Activated naive CD4-positive, alpha-beta T cell treated with anti-CD3 and anti-CD28 coated beads for 36 hours (primary cell): ENCODE data around the gene TAGAP. TPM values are rescaled to one million over a fixed set of nuclear protein-coding genes. Genes with fewer than 3 reads are reported as not detected.

Source experiments
- CTCF ChIA-PET: fragments of 350-600 bp; sonication (Branson Sonifier 250); formaldehyde crosslinking; loops from one replicate; lab custom pipeline; 2021; ENCODE audit warnings: antibody characterized with exemption; lab: Charles Lee
- DNase-seq: peaks from one replicate; pipeline ENCODE4 v3.0.0-alpha.2; 2020
- H3K27ac Mint-ChIP-seq: one replicate; pipeline ENCODE4 v1.8.0; 2021; ENCODE audit warnings: mild to moderate bottlenecking, mixed read lengths
- H3K27me3 Mint-ChIP-seq: one replicate; pipeline ENCODE4 v1.8.0; 2021; ENCODE audit warnings: low read depth, mixed read lengths
- H3K36me3 Mint-ChIP-seq: one replicate; pipeline ENCODE4 v1.8.0; 2021; ENCODE audit warnings: low read depth, mixed read lengths
- H3K4me1 Mint-ChIP-seq: one replicate; pipeline ENCODE4 v1.8.0; 2021; ENCODE audit warnings: low read depth, mixed read lengths
- H3K4me3 Mint-ChIP-seq: one replicate; pipeline ENCODE4 v1.8.0; 2021; ENCODE audit warnings: mild to moderate bottlenecking, moderate library complexity, mixed read lengths
- H3K9me3 Mint-ChIP-seq: one replicate; pipeline ENCODE4 v1.8.0; 2021; ENCODE audit warnings: mixed read lengths
- intact Hi-C: fragments of 100-400 bp; cut with micrococcal nuclease; formaldehyde crosslinking; loops from one replicate; pipeline ENCODE4 v1.15.1; 2023
- total RNA-seq, 2 experiments: library from RNA; stranded (reverse); gene quantifications; one replicate each; pipeline ENCODE4 v1.2.3, GENCODE V29; 2021

Gene TAGAP
- total RNA-seq, 2 experiments from 2014 or later: 79.6 to 82.6 TPM

DNA sequence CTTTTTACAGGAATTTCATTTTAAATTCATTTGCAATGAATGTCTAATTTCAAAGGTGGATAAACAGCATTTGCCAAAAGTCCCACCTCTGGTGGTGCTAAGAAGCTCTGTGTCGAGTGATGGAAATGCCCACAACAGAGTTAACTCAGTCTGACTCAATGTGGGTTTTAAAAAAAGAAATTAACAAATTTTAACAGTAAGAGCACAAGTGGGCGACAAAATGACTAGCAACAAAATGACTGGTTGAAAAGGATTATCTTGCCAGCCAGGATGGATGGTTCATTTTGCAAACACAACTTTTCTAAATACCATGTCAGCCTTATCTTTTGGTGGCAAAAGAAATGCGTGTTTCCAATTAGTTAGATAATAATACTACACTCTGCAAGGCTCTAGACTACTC lies 14.3 kb upstream of the TAGAP start:
- CTCF ChIA-PET: interaction anchor here (0.5 to 4.8 kb wide), 8 partner anchors 12 to 50 kb away, joined by 3 to 26 read pairs (median 8); partner anchors contain the start of gene TAGAP
- no peaks in the 10 kb centered on the region for H3K9me3 Mint-ChIP-seq
- no peak overlapping the region for H3K4me3 Mint-ChIP-seq
- peaks cover 88% of the 10 kb centered on the region for H3K4me1 Mint-ChIP-seq
- peaks cover 3% of the 10 kb centered on the region for H3K36me3 Mint-ChIP-seq
- H3K27ac Mint-ChIP-seq: peak overlapping the region; percentile 91
- H3K27me3 Mint-ChIP-seq: no peaks in the 10 kb centered on the region
- intact Hi-C loops: loop anchor here (1.0 to 5.0 kb wide), 11 partner anchors 14 to 872 kb away; no protein-coding TSS in a partner anchor
- DNase-seq: peak; percentile 73

DNA sequence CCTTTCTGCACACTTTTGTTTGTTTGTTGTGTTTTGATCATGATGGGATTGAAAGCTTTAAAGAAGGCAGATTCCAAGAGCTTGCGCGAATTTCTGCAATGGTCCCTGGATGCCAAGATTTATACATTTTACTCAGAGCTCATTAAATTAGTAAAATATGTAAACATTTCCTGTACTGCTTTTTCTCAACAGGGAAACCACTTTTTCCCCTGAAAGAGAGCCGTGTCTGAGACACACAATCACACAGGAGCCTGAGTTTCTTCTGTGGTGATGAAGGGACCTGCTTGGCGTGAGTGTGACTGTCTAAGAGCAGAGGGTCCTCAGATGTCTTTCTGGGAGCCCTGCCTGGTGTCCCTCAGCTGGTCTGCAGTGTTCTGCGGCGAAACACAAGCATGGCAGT lies 12.1 kb upstream of the TAGAP start:
- CTCF ChIA-PET: interaction anchor here (0.9 to 4.8 kb wide), 4 partner anchors 13 to 47 kb away, joined by 5 to 26 read pairs (median 15); partner anchors contain the start of gene TAGAP

DNA sequence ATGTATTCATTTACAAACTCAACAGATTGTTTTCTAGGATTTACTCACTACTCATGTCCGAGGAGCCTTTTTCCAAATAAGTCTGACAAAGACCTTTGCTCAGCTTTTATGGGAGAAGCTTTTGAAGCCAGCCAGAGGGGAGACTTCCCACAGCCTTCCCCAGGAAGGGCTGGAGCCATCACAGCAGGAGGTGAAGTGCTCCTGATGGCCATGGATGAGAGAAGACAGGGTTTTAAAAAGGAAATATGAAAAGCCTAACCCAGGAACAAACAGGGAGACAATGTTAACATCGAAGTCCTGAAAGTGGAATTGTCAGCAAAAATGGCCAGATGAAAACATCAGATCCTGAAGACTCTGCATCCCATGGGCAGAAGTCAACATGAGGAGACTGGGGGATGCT lies 11.6 kb upstream of the TAGAP start:
- peaks cover 64% of the 10 kb centered on the region for H3K4me1 Mint-ChIP-seq
- H3K4me3 Mint-ChIP-seq: peak overlapping the region; percentile 22
- H3K27me3 Mint-ChIP-seq: no peaks in the 10 kb centered on the region
- CTCF ChIA-PET: interaction anchor here (0.6 to 4.8 kb wide), 5 partner anchors 12 to 47 kb away, joined by 3 to 26 read pairs (median 6); partner anchors contain the start of gene TAGAP
- intact Hi-C loops: loop anchor here (5.0 kb wide), 1 partner anchor 204 kb away; no protein-coding TSS in a partner anchor
- peaks cover under 1% of the 10 kb centered on the region for H3K36me3 Mint-ChIP-seq
- DNase-seq: no peak
- no peaks in the 10 kb centered on the region for H3K9me3 Mint-ChIP-seq
- H3K27ac Mint-ChIP-seq: peak overlapping the region; percentile 91

More for the DNA sequence above, 12.1 kb upstream of the TAGAP start:
- peaks cover 3% of the 10 kb centered on the region for H3K36me3 Mint-ChIP-seq
- DNase-seq: peak; percentile 61
- H3K4me3 Mint-ChIP-seq: peak overlapping the region; percentile 19
- no peaks in the 10 kb centered on the region for H3K27me3 Mint-ChIP-seq
- H3K4me1 Mint-ChIP-seq: peaks cover 69% of the 10 kb centered on the region
- H3K27ac Mint-ChIP-seq: peak overlapping the region; percentile 91
- no peaks in the 10 kb centered on the region for H3K9me3 Mint-ChIP-seq
- intact Hi-C loops: loop anchor here (5.0 kb wide), 1 partner anchor 205 kb away; no protein-coding TSS in a partner anchor

DNA sequence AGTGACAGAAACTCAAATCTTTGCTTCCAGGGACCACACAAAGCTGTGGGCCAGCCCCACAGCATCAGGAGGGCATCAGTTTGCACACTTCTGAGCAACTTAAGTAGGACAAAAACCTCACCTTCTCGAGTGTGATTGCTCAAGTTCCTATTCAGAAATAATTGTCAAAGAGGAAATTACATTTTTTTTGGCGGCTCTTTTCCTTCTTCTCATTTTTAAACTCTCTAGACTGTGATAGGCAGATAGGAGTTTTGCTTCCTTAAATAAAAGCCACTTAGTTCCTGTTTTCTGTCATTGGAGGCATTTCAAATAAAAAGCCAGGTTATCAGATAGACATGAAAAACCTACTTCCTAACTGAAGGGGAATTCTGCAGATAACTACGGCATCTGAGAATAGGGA lies 11.2 kb upstream of the TAGAP start:
- CTCF ChIA-PET: interaction anchor here (0.6 to 4.8 kb wide), 6 partner anchors 12 to 48 kb away, joined by 3 to 26 read pairs (median 5); partner anchors contain the start of gene TAGAP
- peak overlapping the region; percentile 91 for H3K27ac Mint-ChIP-seq
- H3K4me3 Mint-ChIP-seq: peak overlapping the region; percentile 22
- intact Hi-C loops: loop anchor here (5.0 kb wide), 1 partner anchor 204 kb away; no protein-coding TSS in a partner anchor
- no peaks in the 10 kb centered on the region for H3K9me3 Mint-ChIP-seq
- no peaks in the 10 kb centered on the region for H3K36me3 Mint-ChIP-seq
- H3K27me3 Mint-ChIP-seq: no peaks in the 10 kb centered on the region
- DNase-seq: peak; percentile 41
- peaks cover 60% of the 10 kb centered on the region for H3K4me1 Mint-ChIP-seq

DNA sequence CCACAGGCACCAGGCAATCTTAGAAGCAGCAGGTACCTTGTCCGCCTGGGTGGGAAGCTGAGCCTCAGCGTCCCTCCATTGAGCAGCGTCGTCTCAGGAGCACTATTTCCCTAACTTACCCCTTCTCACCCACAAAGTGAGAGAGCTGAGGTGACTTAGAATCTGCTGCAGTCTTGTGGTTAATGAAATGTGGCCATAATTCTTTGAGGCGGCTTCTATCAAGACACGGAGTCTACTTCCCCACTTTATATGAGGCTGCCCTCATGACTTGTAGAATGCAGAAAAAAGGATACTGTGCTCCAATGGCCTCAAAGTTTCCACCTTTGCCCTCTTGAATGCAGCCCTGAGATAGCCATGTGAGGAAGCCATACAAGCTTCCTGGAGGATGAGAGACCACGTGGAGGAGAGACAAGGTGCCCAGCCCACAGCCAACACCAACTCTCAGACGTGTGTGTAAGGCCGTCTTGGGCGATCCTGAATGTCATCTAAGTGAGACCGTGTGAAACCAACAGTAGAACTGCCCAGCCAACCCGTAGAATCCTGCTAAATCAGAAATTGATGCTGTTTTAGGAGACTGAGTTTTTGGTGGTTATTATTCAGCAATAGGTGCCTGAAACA lies 9.1 kb upstream of the TAGAP start:
- Mint-ChIP-seq H3K4me3 (no peak overlapping the region), H3K4me1 (peaks cover 46% of the 10 kb centered on the region), H3K27ac (no peak overlapping the region), H3K36me3 (no peaks in the 10 kb centered on the region), H3K9me3 (no peaks in the 10 kb centered on the region), H3K27me3 (no peaks in the 10 kb centered on the region)
- intact Hi-C loops: no loop called here
- DNase-seq: no peak
- CTCF ChIA-PET: interaction anchor here (0.5 to 1.9 kb wide), 5 partner anchors 14 to 56 kb away, joined by 3 to 8 read pairs (median 4); no protein-coding TSS in a partner anchor

DNA sequence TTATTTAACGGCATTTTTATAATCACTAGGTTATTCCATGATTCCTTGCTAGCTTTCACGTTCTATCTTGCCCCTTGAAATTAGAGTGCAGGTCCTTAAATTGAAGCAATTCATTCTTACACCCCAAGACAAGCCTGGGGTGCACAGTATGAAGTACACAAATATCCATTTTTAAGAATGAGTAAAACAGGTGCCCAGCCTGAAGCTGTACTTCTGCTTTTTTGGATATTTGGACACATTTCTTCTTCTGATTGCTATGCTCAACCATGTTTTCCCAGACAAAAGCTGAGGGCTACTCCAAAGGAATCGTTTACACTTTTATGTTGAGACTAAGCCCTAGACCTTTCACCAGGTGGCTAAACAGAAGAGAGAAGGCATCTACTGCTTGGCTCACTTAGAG lies 7.9 kb upstream of the TAGAP start:
- Mint-ChIP-seq H3K4me3 (no peak overlapping the region), H3K4me1 (peaks cover 43% of the 10 kb centered on the region), H3K36me3 (no peaks in the 10 kb centered on the region), H3K9me3 (no peaks in the 10 kb centered on the region), H3K27me3 (no peaks in the 10 kb centered on the region), H3K27ac (no peak overlapping the region)
- intact Hi-C loops: no loop called here
- no peak for DNase-seq
- CTCF ChIA-PET: interaction anchor here (0.6 to 1.6 kb wide), 5 partner anchors 9 to 61 kb away, joined by 3 to 8 read pairs (median 3); no protein-coding TSS in a partner anchor

DNA sequence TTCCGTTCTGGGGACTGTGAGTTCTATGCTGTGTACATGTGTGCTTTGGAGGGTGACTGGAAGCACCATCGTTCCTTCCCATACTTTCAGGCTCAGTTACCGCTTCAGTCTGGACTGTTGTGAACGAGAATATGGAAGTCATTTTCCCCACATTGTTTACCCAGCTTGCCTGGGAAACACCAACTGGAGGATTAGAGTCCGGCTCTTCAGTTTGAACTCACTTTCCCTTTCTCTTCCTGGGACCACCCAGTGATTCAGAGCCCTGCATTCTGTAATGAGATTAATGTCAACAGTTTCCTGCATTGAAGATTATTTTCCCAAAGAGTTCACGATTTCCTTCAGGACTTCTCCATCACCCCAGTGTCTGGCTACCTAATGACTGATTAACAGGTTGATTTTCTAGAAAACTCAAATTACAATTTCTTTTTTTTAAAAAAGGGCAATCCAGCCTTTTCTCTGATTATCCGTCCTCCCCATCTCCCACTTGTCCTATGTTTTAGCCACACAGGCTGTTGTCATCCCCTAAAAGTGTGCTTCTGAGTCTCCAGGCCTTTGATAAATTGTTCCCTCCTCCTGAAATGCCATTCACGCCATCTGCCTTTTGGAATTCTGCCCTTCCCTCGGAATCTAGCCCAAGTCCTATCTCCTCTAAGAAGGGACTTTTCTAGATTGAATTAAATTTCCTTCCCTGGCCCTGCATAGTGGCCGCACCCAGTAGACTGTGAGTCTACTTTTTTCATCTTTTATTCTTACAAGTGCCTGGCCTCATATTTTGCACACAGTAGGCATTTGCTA lies 3.3 kb upstream of the TAGAP start:
- H3K27me3 Mint-ChIP-seq: no peaks in the 10 kb centered on the region
- H3K4me1 Mint-ChIP-seq: peaks cover 36% of the 10 kb centered on the region
- no peak for DNase-seq
- no peaks in the 10 kb centered on the region for H3K9me3 Mint-ChIP-seq
- H3K4me3 Mint-ChIP-seq: no peak overlapping the region
- intact Hi-C loops: no loop called here
- no peak overlapping the region for H3K27ac Mint-ChIP-seq
- CTCF ChIA-PET: no interaction called here
- H3K36me3 Mint-ChIP-seq: peaks cover 18% of the 10 kb centered on the region

DNA sequence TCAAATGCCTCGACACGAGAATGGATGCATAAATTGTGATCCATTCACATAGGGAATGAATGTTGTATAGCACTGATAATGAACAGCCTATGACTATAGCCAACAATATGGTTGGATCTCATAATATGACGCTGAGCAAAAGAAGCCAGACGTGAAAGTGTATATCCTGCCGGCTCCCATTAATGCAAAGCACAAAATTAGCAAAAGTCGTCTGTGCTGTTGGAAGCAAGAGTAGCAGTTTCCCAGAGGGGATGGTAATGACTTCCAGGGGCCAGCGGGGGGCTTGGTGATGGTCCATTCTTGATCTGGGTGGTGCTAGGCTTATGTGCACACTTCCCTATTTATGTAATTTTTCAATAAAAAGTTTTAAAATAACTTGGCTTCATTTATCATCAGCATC lies 1.0 kb upstream of the TAGAP start:
- Mint-ChIP-seq H3K9me3 (no peaks in the 10 kb centered on the region), H3K27me3 (no peaks in the 10 kb centered on the region), H3K36me3 (peaks cover 41% of the 10 kb centered on the region), H3K27ac (peak overlapping the region; percentile 94), H3K4me3 (peak overlapping the region; percentile 96), H3K4me1 (peaks cover 53% of the 10 kb centered on the region)
- intact Hi-C loops: loop anchor here (1.0 to 2.0 kb wide), 4 partner anchors 14 to 48 kb away; no protein-coding TSS in a partner anchor
- CTCF ChIA-PET: interaction anchor here (2.9 to 8.8 kb wide), 2 partner anchors 37 to 63 kb away, joined by 23 to 92 read pairs; no protein-coding TSS in a partner anchor
- no peak for DNase-seq

DNA sequence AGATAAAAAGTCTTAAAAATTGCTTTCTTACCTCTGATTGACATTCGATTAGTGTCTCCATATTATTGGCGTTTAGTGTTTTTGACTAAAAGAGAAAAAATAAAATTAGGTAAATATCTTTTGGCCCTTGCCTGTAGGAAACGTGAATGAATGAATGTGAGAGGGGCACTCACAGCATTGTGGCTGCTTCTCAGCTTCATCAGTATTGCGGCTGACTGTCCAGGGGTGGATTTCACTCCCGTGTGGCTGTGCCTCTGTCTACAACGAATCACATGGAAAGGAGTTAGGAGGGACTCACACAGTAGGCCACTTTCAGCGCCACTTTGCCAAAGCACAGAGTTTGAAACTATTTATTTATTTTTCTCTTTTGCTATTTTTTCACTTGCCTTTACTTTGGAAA lies 844 bp downstream of the TAGAP start:
- Mint-ChIP-seq H3K36me3 (peaks cover 60% of the 10 kb centered on the region), H3K9me3 (no peaks in the 10 kb centered on the region), H3K27ac (peak overlapping the region; percentile 98), H3K27me3 (no peaks in the 10 kb centered on the region), H3K4me1 (peaks cover 68% of the 10 kb centered on the region), H3K4me3 (peak overlapping the region; percentile 96)
- CTCF ChIA-PET: interaction anchor here (0.6 to 8.8 kb wide), 21 partner anchors 9 to 91 kb away, joined by 3 to 113 read pairs (median 5); partner anchors contain the start of gene RSPH3
- peak; percentile 51 for DNase-seq
- intact Hi-C loops: loop anchor here (1.0 to 2.0 kb wide), 2 partner anchors 45 to 228 kb away; no protein-coding TSS in a partner anchor

DNA sequence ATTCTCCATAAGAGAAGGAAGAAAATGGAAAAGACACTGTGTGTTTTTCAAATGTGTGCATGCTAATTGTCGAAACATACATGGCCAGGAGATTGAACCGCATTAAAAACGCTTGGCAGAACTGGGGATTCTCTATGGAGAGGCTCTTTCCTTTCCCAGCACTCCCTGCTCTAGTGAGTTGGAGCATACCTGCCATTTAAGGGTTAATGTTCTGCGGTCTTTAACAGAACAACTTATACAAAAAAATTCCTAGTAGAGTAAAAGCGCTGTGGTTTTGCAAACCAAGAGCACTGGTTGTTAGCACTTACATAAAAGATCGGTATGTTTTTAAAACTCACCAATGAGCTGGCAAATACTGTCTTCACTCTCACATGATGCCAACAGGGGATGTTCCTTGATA lies 1.5 kb downstream of the TAGAP start:
- no peaks in the 10 kb centered on the region for H3K27me3 Mint-ChIP-seq

DNA sequence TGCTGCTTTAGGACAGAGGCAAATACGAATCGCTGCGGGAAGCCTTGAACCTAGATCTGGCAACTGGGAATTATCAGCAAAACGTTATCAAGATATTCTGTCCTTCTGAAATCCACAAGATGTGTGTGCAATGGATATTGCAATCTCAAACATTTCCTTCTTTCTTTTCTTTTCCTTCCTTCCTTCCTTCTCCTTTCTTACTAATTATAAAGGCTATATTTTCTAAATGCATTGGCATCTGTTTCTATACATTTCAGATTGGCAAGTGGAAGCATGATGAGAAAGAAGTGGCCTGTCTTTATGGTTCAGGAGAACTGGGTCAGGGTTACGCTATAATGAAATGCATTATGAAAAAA lies 2.0 kb downstream of the TAGAP start:
- intact Hi-C loops: loop anchor here (1.0 kb wide), 4 partner anchors 55 to 227 kb away; no protein-coding TSS in a partner anchor
- CTCF ChIA-PET: interaction anchor here (0.7 to 8.8 kb wide), 14 partner anchors 20 to 393 kb away, joined by 3 to 113 read pairs (median 7); no protein-coding TSS in a partner anchor
- Mint-ChIP-seq H3K4me3 (peak overlapping the region; percentile 96), H3K36me3 (peaks cover 70% of the 10 kb centered on the region), H3K27me3 (no peaks in the 10 kb centered on the region), H3K27ac (peak overlapping the region; percentile 98), H3K4me1 (peaks cover 69% of the 10 kb centered on the region), H3K9me3 (no peaks in the 10 kb centered on the region)
- DNase-seq: no peak

More for the DNA sequence above, 1.5 kb downstream of the TAGAP start:
- Mint-ChIP-seq H3K36me3 (peaks cover 66% of the 10 kb centered on the region), H3K27ac (peak overlapping the region; percentile 98), H3K4me3 (peak overlapping the region; percentile 96), H3K9me3 (no peaks in the 10 kb centered on the region), H3K4me1 (peaks cover 69% of the 10 kb centered on the region)
- peak; percentile 19 for DNase-seq
- CTCF ChIA-PET: interaction anchor here (0.7 to 8.8 kb wide), 15 partner anchors 10 to 91 kb away, joined by 3 to 113 read pairs (median 6); partner anchors contain the start of gene RSPH3
- intact Hi-C loops: loop anchor here (1.0 kb wide), 1 partner anchor 227 kb away; no protein-coding TSS in a partner anchor
